Endodermal cell (in vitro differentiated cells): ENCODE data around the gene SCARF2. TPM values are rescaled to one million over a fixed set of nuclear protein-coding genes. Genes with fewer than 3 reads are reported as not detected.

ENCODE experiments used
- total RNA-seq, 2 donors: library from RNA; stranded (reverse); fragmentation: NEBNext Ultra II Directional in 1 of 2; extraction: Animal tissue kit (Norgen Biotek cat#: 25700) in 1 of 2; gene quantifications; 2 replicates in 1 of 2; 3 replicates in 1 of 2; pipeline ENCODE4 v1.2.1, GENCODE V29; 2021

SCARF2 gene
- total RNA-seq, 2 donors from 2014 or later = 19.8 to 20.3 TPM

Other genes starting within 250 kb of the SCARF2 start
- gene RTN4R, start 169.5 kb downstream of the SCARF2 start, total RNA-seq = 10 to 100 TPM; 12.8 to 17.7 TPM
- 10 to 100 TPM; 51.3 to 53.7 TPM for gene DGCR6L, start 117.8 kb downstream of the SCARF2 start, total RNA-seq
- gene ZNF74, start 43.7 kb downstream of the SCARF2 start, total RNA-seq = 10 to 100 TPM; 36.9 to 41.7 TPM
- gene KLHL22, start 58.0 kb upstream of the SCARF2 start, total RNA-seq = 10 to 100 TPM; 26.5 to 32.8 TPM
- 10 to 100 TPM; 61.4 to 62.7 TPM for gene MED15, start 69.8 kb upstream of the SCARF2 start, total RNA-seq